Endothelial cell of umbilical vein (primary cell): ENCODE data around the gene VIL1. TPM values are rescaled to one million over a fixed set of nuclear protein-coding genes. Genes with fewer than 3 reads are reported as not detected.
A peak's percentile ranks its signal among the peaks of the same experiment; 100 is the strongest.

Experiments
- BruUV-seq: library from RNA; stranded (reverse); fragments of 400-500 nt; replicated peaks from 2 replicates; lab custom pipeline; 2021; lab: Mats Ljungman, UMichigan
- CTCF ChIA-PET: fragments of 300-600, 350-600 bp; sonication (Branson Sonifier 250); formaldehyde crosslinking; loops from one replicate; lab custom pipeline; 2021; ENCODE audit warnings: antibody characterized with exemption, inconsistent platforms; lab: Charles Lee
- POLR2A ChIA-PET: fragments of 300-600, 350-600 bp; sonication (Branson Sonifier 250); formaldehyde crosslinking; loops from one replicate; lab custom pipeline; 2021; ENCODE audit warnings: antibody characterized with exemption, inconsistent platforms; lab: Charles Lee
- DNase-seq: peaks from one replicate; pipeline ENCODE4 v3.0.0-alpha.2; 2011; ENCODE audit warnings: low read depth, low spot score
- FAIRE-seq: peaks from 2 replicates; lab custom pipeline; 2011; peaks lifted over from hg19 to GRCh38; lab: Jason Lieb, UNC
- H2AFZ ChIP-seq: 2 replicates; pipeline ENCODE4 v1.6.0; 2012; ENCODE audit warnings: low read depth, low read length, control low read depth, inconsistent platforms
- H3K27ac ChIP-seq: 2 replicates; pipeline ENCODE4 v1.5.1; 2011; ENCODE audit warnings: low read depth, mild to moderate bottlenecking, control low read depth, low read length, moderate library complexity; ENCODE audit not compliant: insufficient read depth
- H3K27me3 ChIP-seq, 2 experiments: 2 replicates each; pipeline versions ENCODE4 v1.6.0 to v1.6.1; 2011; ENCODE audit warnings: low read length in 2 of 2, mixed read lengths in 1 of 2; ENCODE audit not compliant: control insufficient read depth in 2 of 2, insufficient read depth in 2 of 2
- H3K36me3 ChIP-seq, 2 experiments: 2 replicates in 1 of 2; 3 replicates in 1 of 2; pipeline ENCODE4 v1.5.1; 2011; ENCODE audit warnings: low read length in 2 of 2, mild to moderate bottlenecking in 1 of 2, moderate library complexity in 1 of 2; ENCODE audit not compliant: control insufficient read depth in 2 of 2, insufficient read depth in 2 of 2; ENCODE audit errors: extremely low read depth in 1 of 2
- H3K4me1 ChIP-seq: 3 replicates; pipeline ENCODE4 v1.5.1; 2011; ENCODE audit warnings: mild to moderate bottlenecking, low read length; ENCODE audit not compliant: control insufficient read depth, insufficient read depth; ENCODE audit errors: extremely low read depth
- H3K4me2 ChIP-seq: 2 replicates; pipeline ENCODE4 v1.6.1; 2011; ENCODE audit warnings: low read length, control low read depth, mixed read lengths; ENCODE audit not compliant: insufficient read depth
- H3K4me3 ChIP-seq, 3 experiments: fragments of 200-600 bp in 1 of 3; sonication (generic), shearing (Covaris generic) in 1 of 3; replicated peaks in 1 of 3; 2 replicates each; pipeline ENCODE4 v1.5.1; 2011 to 2016; ENCODE audit warnings: control low read depth in 3 of 3, low read length in 3 of 3, mild to moderate bottlenecking in 2 of 3, inconsistent platforms in 1 of 3, low read depth in 1 of 3, moderate library complexity in 1 of 3; ENCODE audit not compliant: insufficient read depth in 1 of 3
- H3K79me2 ChIP-seq: 2 replicates; pipeline ENCODE4 v1.6.0; 2012; ENCODE audit warnings: low read length, inconsistent platforms; ENCODE audit not compliant: control insufficient read depth, insufficient read depth
- H3K9ac ChIP-seq: replicated peaks from 2 replicates; pipeline ENCODE3; 2011; ENCODE audit warnings: low read length, control low read depth; ENCODE audit not compliant: insufficient read depth; ENCODE audit errors: extremely low read depth
- H3K9me1 ChIP-seq: replicated peaks from 3 replicates; pipeline ENCODE4 v1.6.0; 2011; ENCODE audit warnings: mild to moderate bottlenecking, low read length; ENCODE audit not compliant: control insufficient read depth, insufficient read depth; ENCODE audit errors: extremely low read depth
- H3K9me3 ChIP-seq: replicated peaks from 2 replicates; pipeline ENCODE4 v1.5.1; 2012; ENCODE audit warnings: low read length, inconsistent platforms; ENCODE audit not compliant: control insufficient read depth, insufficient read depth
- H4K20me1 ChIP-seq: replicated peaks from 2 replicates; pipeline ENCODE3; 2011; ENCODE audit warnings: mild to moderate bottlenecking, low read length; ENCODE audit not compliant: control insufficient read depth, insufficient read depth; ENCODE audit errors: extremely low read depth
- EZH2 ChIP-seq: IDR thresholded peaks from 2 replicates; pipeline ENCODE4 v1.6.1; 2012; ENCODE audit warnings: borderline replicate concordance, low read depth, mild to moderate bottlenecking, moderate library complexity, low read length, inconsistent platforms; ENCODE audit not compliant: severe bottlenecking
- FOS ChIP-seq: IDR thresholded peaks from 2 replicates; pipeline ENCODE4 v1.6.1; 2011; ENCODE audit warnings: mild to moderate bottlenecking, low read length, moderate library complexity, borderline replicate concordance; ENCODE audit not compliant: insufficient read depth
- GATA2 ChIP-seq: IDR thresholded peaks from 2 replicates; pipeline ENCODE4 v1.7.0; 2011; ENCODE audit warnings: low read depth, mild to moderate bottlenecking, moderate library complexity, mixed read lengths, low read length; ENCODE audit not compliant: insufficient read length, insufficient read depth
- JUN ChIP-seq: IDR thresholded peaks from 2 replicates; pipeline ENCODE4 v1.6.1; 2011; ENCODE audit warnings: borderline replicate concordance, low read depth; ENCODE audit not compliant: insufficient read length, insufficient read depth
- MAX ChIP-seq: IDR thresholded peaks from 2 replicates; pipeline ENCODE4 v1.6.1; 2011; ENCODE audit not compliant: insufficient read depth, insufficient read length
- MYC ChIP-seq: IDR thresholded peaks from one replicate; pipeline ENCODE4 v1.6.1; 2011; ENCODE audit warnings: mild to moderate bottlenecking, low read depth, low read length
- POLR2A ChIP-seq: IDR thresholded peaks from 2 replicates; pipeline ENCODE4 v1.6.1; 2012; ENCODE audit warnings: low read depth, mild to moderate bottlenecking, control low read depth, low read length
- POLR2AphosphoS5 ChIP-seq: IDR thresholded peaks from 2 replicates; pipeline ENCODE4 v1.6.1; 2012; ENCODE audit warnings: low read depth, mild to moderate bottlenecking, control low read depth, low read length, moderate library complexity; ENCODE audit not compliant: insufficient read depth
- dilution Hi-C: fragments of 300-500 bp; cut with MboI; formaldehyde crosslinking; loops from one replicate; pipeline ENCODE4 v1.15.0; 2019; ENCODE audit warnings: low sequenced_read_pairs; ENCODE audit not compliant: extremely low pct_ligation_motif_present
- intact Hi-C: fragments of 100-400 bp; cut with micrococcal nuclease; formaldehyde crosslinking; loops from one replicate; pipeline ENCODE4 v1.10.0; 2022
- polyA plus RNA-seq, 4 experiments: library from polyadenylated mRNA; depleted of rRNA in 3 of 4; stranded (reverse) in 3 of 4; unstranded in 1 of 4; fragments of >200 nt; gene quantifications; 2 replicates each; pipeline versions ENCODE4 v1.2.1 to v1.2.3, GENCODE V29; 2011 to 2012; ENCODE audit warnings: missing spikeins in 1 of 4
- total RNA-seq: library from RNA; stranded (reverse); gene quantifications from 2 replicates; pipeline ENCODE4 v1.2.3, GENCODE V29; 2021
- TF ChIP-seq, protein P1 (sequence below), 2 donors: IDR thresholded peaks; 1 replicate in 1 of 2; 2 replicates in 1 of 2; pipeline ENCODE4 v1.5.1; 2011; ENCODE audit warnings: low read length in 2 of 2, mild to moderate bottlenecking in 2 of 2, moderate library complexity in 2 of 2, control low read depth in 1 of 2, inconsistent platforms in 1 of 2, low read depth in 1 of 2; ENCODE audit not compliant: insufficient read depth in 1 of 2; ENCODE audit errors: extremely low read depth in 1 of 2

Gene VIL1
- total and polyA plus RNA-seq, 2 donors (not counting 3 experiments of a cell fraction or from before 2014, with no cell fraction given), result not detected

DNA sequence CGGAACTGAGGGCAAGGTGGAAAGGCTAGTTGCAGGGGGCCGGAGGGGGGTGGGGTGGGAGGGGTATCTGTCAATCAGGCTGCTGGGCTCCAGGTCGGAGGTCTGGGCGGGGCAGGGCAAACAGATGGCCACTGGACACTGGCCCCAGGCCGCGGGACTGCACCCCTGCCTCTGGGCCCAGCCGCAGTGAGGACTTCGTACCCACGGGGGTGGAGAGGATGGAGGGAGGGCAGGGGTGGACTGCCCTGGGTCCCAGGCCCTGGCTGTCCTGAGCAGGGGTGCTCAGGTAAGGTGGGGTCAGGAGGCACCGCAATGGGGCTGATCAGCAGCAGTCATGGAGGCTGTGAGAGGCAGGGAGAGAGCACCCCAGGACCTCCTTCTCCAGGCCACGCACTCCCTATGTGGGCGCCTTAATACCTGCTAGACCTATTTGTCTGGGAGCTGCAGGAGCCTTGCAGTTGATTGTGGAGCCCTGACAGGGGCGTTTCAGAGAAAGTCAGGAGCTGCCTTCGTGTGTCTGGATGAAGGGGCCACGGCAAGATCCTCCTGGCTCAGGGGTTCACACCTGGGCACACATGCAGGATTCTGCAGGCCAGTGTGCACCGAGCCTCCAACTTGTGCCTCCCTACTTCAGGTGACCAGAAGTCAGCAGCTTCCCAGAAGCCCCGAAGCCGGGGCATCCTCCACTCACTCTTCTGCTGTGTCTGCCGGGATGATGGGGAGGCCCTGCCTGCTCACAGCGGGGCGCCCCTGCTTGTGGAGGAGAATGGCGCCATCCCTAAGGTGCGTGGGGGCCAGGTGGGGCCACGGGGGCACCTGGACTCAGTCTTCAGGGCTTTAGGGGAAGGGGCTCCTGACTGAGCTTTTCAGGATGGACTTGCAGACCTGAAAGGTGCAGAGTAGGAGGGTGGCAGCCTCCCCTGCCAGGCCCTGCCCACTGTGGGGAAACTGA lies 17.7 kb upstream of the VIL1 start:
- no peak for FAIRE-seq
- BruUV-seq, result no TSS peak
- no peak for TF ChIP-seq GATA2
- no peak for DNase-seq
- intact Hi-C loops (no loop called here), dilution Hi-C loops (no loop called here)
- Histone ChIP-seq H3K4me2 (peak overlapping the region; percentile 65), H4K20me1 (no peaks in the 10 kb centered on the region), H3K9ac (peak overlapping the region; percentile 17), H3K4me1 (peaks cover 39% of the 10 kb centered on the region), H3K9me1 (no peaks in the 10 kb centered on the region), H3K9me3 (no peaks in the 10 kb centered on the region), H3K36me3 (peaks cover 0 to 24% of the 10 kb centered on the region in 2 experiments), H2AFZ (no peak overlapping the region), H3K27ac (no peak overlapping the region), H3K27me3 (no peaks in the 10 kb centered on the region), H3K4me3 (peak overlapping the region in 2 of 3 experiments; percentile 53 to 69), H3K79me2 (peaks cover 21% of the 10 kb centered on the region)
- ChIA-PET POLR2A (no interaction called here), CTCF (interaction anchor here (0.8 to 2.7 kb wide), 5 partner anchors 63 to 446 kb away, joined by 3 to 20 read pairs (median 3); no protein-coding TSS in a partner anchor)

- H3K27ac ChIP-seq, result no peak overlapping the region
- no peak for FAIRE-seq
- peaks cover 21% of the 10 kb centered on the region for H3K79me2 ChIP-seq
- TF ChIP-seq FOS (no peak), JUN (no peak), EZH2 (no peak), POLR2A (no peak), MYC (no peak), GATA2 (no peak), POLR2AphosphoS5 (no peak), MAX (no peak)
- TF ChIP-seq, protein P1, sequence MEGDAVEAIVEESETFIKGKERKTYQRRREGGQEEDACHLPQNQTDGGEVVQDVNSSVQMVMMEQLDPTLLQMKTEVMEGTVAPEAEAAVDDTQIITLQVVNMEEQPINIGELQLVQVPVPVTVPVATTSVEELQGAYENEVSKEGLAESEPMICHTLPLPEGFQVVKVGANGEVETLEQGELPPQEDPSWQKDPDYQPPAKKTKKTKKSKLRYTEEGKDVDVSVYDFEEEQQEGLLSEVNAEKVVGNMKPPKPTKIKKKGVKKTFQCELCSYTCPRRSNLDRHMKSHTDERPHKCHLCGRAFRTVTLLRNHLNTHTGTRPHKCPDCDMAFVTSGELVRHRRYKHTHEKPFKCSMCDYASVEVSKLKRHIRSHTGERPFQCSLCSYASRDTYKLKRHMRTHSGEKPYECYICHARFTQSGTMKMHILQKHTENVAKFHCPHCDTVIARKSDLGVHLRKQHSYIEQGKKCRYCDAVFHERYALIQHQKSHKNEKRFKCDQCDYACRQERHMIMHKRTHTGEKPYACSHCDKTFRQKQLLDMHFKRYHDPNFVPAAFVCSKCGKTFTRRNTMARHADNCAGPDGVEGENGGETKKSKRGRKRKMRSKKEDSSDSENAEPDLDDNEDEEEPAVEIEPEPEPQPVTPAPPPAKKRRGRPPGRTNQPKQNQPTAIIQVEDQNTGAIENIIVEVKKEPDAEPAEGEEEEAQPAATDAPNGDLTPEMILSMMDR (IDR thresholded peaks at IDR 0.05; ENCODE audit: extremely low read depth in 1 of 2, insufficient read depth in 1 of 2, low read depth in 1 of 2, low read length in 2 of 2), result no peak
- POLR2A ChIA-PET, result no interaction called here
- CTCF ChIA-PET, result interaction anchor here (0.8 to 2.7 kb wide), 3 partner anchors 63 to 143 kb away, joined by 3 to 20 read pairs (median 3); no protein-coding TSS in a partner anchor
- H3K9me3 ChIP-seq, result no peaks in the 10 kb centered on the region
- no peaks in the 10 kb centered on the region for H3K9me1 ChIP-seq
- no peak overlapping the region for H3K4me3 ChIP-seq
- no peaks in the 10 kb centered on the region for H4K20me1 ChIP-seq
- BruUV-seq, result no TSS peak
- no peak overlapping the region for H2AFZ ChIP-seq
- peaks cover 0 to 24% of the 10 kb centered on the region in 2 experiments for H3K36me3 ChIP-seq
- no peak overlapping the region for H3K4me2 ChIP-seq
- DNase-seq, result no peak
- dilution Hi-C loops, result no loop called here
- intact Hi-C loops, result no loop called here
- no peak overlapping the region for H3K9ac ChIP-seq
- H3K27me3 ChIP-seq, result no peaks in the 10 kb centered on the region
- H3K4me1 ChIP-seq, result peaks cover 38% of the 10 kb centered on the region
These were observed 17.0 kb upstream of the VIL1 start for GRCh38 chr2:218401890-218402289.
